Endometrial microvascular endothelial cells (primary cell): ENCODE results near the gene RAP2A. TPM values are rescaled to one million over a fixed set of nuclear protein-coding genes. Genes with fewer than 3 reads are reported as not detected.

Experiments
- in situ Hi-C: cut with HindIII; loops from 2 replicates; pipeline ENCODE4 v1.10.0; 2017; ENCODE audit warnings: low sequenced_read_pairs, low pct_unique_long_range_greater_than_20kb; ENCODE audit errors: inconsistent ontology term
- total RNA-seq: library from RNA; depleted of rRNA; stranded (reverse); fragments of >200 nt; gene quantifications from one replicate; pipeline ENCODE4 v1.2.3, GENCODE V29; 2015; ENCODE audit errors: inconsistent ontology term

Gene RAP2A
- 50.8 TPM for total RNA-seq

DNA sequence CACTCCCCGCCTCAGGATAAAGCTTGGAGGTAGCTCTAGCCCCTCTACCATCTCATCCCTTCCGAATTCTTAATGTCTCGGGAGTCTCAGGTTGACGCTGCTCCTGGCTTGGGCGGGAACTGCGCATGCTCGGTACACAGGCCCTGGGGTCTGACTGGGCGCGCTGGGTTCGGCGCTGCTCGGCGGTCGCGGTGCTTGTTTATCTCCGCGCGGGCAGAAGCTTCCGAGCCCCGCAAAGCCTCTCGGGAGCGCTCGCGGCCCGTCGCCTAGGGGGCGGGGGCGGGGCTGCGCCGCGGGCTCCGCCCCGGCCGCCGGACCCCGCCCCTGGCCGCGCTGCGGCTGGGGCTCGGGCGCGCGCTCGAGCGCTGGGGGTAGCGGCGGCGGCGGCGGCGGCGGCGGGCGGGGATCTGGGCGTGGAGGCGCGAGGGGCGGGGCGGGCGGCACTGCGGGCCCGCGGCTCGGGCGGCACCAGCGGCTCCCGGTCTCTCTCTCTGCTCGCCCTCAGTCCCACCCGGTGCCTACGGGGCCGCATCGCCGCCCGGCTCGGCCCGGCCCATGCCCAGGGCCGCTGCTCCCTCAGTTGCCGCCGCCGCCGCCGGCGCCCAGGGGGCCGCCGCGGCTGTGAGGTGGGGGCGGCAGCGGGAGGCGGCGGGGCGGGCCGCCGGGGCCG lies at the start of gene RAP2A:
Gene RAP2A, plus strand, starts transcription at position 443 of the 670 bp plus-strand sequence. CDS start 302 bp downstream, outside the sequence.
- in situ Hi-C loops, result loop anchor here (10.0 kb wide), 1 partner anchor 209 kb away; the partner anchor contains the start of gene MBNL2

DNA sequence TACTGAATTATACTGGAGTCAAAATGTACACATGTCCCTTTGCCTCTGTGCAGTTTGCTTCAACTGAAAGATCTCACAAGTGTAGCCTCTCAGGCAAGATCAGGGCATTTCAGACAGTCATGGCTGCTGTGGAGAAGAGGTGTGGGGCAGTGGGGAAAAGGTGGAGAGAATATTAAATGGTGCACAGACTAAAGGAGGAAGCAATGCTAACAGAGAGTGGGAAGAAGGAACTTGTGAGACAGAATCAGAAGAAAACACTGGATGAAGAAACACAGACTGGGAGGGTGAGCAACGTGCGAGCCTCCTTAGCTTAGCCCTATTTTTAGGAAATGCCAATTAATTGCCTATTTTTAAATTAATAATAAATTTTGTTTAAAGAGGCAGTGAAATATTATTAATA lies 49.6 kb upstream of the RAP2A start:
- in situ Hi-C loops, result no loop called here

DNA sequence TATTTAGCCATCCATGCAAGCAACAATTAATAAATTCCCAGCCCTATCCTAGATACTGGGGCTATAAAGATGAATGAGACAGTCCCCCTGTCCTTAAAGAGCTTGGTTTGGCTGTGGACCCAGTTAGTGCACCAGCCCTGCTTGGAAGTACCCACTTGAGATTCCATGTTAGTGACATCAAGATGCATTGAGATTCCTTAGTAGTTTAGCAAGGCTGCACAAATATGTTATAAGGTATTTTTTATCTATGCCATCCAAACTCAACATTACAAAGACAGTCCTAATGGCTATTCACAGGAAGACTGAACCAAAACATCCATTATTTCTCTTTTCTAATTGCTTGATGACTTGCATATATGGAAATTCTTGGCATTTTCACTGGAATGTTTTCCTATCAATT lies 48.8 kb upstream of the RAP2A start:
- in situ Hi-C loops, result no loop called here

DNA sequence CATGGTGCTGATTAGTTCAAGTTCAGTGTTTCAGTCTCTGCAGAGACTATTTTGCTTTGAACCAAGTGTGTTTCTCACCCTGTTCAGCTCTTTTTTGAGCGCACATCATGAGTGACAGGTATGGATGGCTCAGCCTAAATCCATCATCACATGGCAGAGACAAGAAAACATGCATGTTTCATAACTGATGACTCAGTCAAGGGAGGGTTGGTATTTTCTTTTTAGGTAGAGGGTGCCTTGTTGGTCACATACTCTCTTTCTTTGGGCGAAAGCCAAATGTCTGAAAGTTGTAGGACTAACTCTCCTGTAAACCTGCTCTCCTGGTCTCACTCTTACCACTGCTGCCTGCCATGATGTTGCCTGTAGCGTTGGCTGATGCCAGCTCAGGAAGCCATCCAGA lies 48.1 kb upstream of the RAP2A start:
- in situ Hi-C loops, result no loop called here

DNA sequence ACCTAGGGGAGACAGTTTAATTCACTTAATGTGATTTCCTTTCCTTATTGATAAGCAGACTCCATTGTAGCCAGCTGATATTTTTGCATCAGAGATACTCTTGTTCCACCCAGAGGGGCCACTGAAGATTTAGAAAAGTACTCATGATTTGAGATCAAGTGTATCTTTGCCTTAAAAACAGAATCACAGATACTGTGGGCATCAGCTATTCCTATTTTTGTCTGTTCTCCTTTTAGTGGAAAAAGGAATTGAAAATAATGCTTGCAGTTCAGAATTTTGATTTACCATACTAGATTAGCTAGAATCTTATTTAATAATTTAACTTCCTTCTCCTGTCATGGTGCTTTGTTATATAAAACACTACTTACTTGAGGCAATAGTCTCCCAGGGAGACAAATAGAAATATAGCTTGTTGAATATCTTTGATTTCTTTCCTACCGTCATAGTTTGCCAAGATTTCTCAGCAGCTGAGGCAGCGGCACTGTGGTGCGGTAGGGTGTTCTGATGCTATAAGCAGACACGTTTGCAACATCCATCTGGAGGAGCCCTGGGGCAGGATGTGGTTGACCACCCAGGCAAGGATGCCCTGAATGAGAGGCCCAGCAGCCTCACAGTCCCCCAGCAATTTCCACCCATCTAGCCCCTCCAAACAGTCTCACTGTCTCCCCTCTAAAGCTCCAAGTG lies 47.0 kb upstream of the RAP2A start:
- in situ Hi-C loops, result no loop called here

DNA sequence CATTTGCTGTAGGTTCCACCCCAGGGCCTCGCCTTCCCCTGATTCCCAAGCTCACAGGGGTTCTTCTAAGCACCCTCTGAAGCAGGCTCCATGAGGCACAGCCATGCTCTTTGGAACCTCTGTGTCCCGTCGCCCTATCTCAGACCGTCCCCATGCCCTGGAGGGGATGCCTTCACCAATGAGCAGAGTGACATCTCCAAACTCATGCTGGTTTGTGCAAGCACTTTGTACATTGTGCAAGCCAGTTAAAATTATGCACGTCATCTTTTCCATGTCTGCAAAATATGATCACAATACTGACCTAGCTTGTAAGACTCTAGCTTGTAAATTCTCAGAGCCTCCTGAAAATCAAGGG lies 46.5 kb upstream of the RAP2A start:
- in situ Hi-C loops, result no loop called here

DNA sequence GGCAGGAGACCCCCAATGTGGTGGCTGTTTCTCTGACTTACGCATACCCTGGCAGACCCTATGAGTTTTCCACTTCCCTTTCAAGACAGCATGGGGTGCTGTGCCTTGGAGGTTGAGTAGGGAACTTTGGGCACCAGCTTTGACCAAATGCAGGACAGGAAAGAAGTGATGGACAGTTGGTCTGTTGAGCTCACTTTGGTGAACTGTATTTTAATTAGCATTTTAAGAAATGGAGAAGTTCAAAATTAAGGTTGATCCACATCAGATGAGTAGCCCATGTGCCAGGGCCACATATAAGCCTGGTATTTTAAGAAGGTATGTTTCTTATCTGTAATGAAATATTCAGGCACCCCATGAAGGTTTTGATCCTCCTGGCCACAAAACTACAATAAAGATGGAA lies 46.1 kb upstream of the RAP2A start:
- in situ Hi-C loops, result no loop called here

DNA sequence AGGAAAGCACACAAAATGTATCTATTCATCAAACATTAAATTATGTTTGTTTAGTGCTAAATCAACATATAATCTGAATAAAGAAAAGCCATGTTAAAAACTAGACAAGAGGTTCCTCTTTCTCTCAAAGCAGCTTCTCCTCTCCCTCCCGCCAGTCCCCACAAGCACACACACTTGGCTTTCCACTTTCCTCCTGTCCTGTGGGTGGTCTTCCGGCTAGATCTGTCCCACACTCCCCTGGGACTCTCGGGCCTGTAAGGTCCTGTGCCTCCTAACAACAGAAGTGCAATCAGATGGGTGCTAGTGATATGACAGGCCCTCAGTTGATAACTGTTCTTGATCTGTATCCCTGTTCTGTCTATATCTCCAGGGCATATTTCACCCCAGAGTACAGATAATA lies 45.6 kb upstream of the RAP2A start:
- in situ Hi-C loops, result no loop called here

DNA sequence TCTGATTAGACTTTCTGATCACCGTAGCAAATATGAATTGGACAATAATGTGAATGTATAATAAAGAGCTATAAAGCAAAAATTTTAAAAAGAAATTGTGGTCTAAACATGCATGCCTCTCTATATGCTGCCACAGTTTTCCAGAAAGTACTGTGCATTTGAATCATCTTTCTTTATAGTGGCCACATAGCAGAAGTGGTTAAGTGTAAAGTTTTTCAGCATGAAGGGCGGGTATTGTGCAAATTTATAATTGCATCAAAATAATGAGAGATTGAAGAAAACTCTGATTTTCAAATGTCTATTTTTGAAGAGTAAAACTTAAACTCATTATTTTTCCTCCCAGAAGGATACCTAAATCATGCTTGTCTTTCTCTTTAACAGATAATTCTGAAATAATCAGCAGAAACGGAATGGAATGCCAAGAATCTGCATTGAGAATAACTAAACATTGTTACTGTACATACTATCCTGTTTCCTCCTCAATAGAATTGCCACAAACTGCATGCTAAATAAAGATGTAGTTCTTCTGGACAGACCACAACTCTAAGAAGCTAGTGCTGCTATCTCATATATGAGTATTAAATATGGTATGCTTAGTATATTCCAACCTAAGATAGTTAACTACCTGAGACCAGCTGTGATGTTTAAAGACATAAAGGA lies 42.9 kb upstream of the RAP2A start:
- in situ Hi-C loops, result no loop called here

DNA sequence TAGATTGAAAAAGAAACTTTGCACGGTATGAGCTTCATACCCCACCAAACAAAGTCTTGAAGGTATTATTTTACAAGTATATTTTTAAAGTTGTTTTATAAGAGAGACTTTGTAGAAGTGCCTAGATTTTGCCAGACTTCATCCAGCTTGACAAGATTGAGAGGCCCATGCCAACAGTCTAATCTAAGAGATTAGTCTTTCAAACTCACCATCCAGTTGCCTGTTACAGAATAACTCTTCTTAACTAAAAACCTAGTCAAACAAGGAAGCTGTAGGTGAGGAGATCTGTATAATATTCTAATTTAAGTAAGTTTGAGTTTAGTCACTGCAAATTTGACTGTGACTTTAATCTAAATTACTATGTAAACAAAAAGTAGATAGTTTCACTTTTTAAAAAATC lies 41.9 kb upstream of the RAP2A start:
- in situ Hi-C loops, result no loop called here

DNA sequence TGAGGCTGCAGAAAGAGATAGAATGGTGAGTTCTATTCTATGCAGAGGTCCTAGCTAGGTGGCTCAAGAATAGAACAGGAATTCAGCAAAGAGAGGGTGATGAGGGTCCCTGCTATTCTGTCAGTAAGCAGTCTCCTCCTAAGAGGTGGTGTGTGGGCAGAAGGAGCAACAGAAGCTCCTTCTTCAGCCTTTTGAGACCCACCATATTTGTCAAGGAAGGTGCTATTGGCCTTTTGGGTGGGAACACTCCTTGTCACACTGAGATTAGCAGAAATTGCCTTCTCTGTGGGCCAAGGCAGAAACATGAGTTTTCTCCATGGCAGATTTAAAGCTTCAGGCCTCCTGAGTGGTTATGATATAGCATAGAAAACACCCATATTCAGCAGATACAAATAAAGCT lies 39.4 kb upstream of the RAP2A start:
- in situ Hi-C loops, result no loop called here

DNA sequence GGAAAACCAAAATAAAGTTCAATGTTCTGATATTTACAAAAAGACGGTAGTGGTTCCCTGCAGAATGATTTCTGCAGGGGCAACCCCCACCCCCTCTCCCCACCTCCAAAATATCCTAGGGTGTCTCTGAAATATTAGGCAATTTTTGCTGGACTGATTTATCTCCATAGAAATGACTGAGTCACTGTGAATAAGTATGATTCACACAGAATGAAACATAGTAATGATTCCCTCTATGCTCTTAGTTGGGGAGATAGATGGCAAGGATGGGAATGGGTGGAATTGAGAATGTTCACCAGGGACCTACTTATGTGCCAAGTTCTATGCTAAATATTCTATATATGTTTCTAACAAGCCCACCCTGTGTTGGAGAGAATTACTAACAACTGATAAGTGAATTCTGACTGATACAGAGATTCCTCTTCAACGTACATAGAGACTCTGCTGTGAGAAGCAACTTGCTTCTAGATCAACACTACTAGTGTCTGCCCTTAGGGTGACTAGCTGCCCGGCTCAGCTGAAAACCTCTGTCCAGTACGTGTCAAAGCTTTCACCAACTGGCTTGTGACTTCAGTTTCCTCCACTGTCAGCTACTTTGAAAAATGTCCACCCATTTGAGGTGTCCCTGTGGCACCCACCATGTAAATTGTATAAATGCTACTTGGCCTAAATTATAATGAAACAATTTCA lies 38.4 kb upstream of the RAP2A start:
- in situ Hi-C loops, result no loop called here

DNA sequence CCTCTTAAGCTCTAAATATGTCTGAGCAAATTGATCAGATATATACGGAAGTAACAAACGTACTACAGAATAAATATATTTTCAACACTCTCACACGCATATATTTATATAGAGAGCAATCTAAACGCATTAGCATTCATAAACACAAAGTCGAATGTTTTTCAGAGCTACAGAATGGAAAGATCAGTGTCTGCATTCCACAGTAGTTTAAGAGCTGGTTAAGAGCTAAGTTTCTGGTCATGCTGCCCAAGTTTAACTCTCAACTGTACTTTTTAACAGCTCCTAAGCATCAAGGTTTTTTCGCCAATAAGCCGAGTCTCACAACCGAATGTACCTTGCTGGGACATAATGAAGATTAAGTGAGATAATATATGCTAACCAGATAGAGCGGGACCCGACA lies 36.7 kb upstream of the RAP2A start:
- in situ Hi-C loops, result no loop called here

DNA sequence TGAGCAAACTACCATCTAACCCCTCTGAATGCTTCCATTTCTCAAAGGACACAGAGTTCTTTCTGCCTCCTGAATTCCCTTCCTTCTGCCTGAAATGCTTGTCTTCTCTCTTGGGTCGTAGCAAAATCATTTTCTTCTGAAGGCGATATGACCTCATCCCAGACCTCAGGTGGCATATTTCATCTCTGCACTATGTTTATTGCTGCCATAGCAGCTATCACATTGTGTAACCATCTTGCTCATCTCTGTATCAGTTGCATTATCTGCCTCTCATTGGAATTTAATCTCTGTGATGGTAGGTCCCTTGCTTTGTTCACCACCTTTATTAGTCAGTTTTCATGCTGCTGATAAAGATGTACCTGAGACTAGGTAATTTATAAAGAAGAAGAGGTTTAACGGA lies 32.5 kb upstream of the RAP2A start:
- in situ Hi-C loops, result no loop called here

DNA sequence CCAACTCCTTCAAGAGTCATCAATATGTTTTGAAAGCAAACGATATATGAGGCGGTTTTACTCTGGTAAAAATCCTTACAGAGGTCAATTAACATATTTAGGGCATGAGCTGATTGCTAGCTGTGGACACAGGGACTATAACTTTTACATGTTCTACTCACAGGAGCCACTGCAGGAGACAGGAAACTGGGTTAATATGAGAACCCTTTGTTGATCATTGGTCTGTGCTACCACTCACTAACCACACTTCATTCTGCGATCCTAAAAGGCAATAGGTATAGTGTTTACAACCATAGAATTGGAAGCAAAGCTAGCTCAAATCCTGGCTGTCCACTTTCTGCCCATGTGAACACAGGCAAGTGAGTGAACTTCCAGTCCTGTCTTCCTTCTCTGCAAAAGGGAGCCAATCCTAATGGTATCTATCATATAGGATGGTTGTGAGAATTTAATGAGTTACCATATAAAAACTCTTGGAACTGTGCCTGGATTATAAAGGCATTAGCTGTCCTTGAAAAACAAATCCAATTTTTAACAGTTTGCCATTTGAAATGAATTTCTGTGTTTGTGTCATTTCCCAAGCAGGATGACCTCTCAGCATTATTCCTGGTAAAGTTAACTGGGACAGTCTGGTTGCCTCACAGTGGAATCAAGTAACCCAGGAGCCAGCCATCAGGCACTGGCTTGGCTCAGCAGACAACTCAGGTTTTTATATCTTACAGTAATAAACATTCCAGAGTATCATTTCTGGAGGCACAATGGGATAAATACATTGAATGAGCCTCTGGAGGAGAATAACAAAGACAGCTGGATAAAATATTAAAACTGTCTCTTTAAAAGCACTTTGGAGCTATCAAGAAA lies 29.8 kb upstream of the RAP2A start:
- in situ Hi-C loops, result no loop called here

DNA sequence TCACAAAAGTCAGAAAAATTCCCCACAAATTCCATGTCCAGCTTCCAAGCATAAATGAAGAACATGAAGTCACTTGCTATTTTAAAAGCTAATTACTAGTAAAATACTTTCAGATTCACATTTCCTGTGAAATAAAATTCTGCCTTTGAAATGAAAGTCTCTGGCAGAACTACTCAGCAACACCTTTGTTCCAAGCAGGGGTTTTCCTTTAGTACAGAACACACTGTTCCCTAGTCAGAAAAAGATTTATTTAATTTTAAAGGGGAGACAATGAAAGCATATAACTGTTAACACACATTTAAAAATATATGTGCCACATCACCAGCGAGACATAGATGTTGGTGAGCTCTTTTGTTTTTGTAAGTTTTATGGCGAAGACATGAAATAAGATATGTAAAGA lies 26.4 kb upstream of the RAP2A start:
- in situ Hi-C loops, result no loop called here

DNA sequence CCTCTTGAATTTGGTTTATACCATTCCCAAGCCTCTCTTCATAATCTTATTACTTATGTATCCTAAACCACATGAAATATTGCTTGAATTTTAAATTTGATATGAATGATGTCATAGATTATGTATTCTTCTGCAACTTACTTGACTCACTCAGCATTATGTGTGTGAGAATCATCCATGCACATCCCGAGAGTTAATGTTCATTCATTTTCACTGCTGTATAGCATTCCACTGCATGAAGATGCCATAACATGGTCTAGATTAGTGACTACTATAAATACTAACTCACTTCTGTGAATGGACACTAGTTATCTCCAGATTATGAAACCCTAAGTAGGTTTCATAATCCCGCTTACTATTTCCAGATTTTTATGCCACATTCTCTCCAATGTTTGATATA lies 25.0 kb upstream of the RAP2A start:
- in situ Hi-C loops, result no loop called here

DNA sequence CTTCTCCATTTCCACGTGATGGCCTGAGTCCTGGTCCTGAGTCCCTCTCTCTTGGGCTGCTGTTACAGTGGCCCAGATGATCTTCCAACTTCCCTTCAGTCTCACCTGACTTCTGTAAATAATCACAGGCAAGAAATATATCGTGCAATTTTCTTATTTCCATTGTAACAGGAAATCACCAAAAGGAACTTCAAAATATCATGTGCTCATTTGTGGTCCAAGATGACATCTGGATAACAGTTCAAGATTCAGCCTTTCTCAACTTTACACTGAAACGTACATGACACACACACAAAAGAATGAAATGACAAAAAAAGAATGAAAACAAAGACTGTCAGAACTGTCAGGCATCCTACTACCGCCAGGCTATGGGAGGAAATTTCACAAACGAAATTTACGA lies 22.0 kb upstream of the RAP2A start:
- in situ Hi-C loops, result no loop called here

DNA sequence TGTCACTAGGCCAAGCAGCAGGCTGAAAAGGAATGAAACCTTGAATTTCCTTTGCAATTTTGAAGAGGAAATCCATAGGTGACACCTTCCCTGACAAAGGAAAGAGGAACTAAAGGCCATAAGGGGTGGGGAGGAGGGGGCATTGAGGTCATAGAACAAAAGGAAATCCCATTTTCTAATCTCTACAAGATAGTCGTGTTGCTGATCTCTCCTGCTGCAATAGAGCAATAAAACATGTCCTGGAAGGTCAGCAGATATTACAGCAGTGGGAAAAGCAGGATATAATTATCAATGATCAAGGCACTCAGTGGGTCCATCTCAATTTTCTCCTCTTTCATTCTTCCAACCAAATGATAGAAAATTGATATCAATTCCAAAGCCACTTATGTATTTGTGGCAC lies 20.3 kb upstream of the RAP2A start:
- in situ Hi-C loops, result no loop called here
